Measurements from ENCODE around the gene NUP42. TPM values are rescaled to one million over a fixed set of nuclear protein-coding genes. Genes with fewer than 3 reads are reported as not detected.
"Not testable (repeated sequence)": the region's sequence is repeated elsewhere in the genome, so short reads cannot be mapped to it uniquely, and the experiment has no call there.

NUP42 gene
- total RNA-seq, 1 donor from 2014 or later, result 41.7 TPM

GRCh38 chr7:23204241-23204640 is 22.4 kb downstream of the NUP42 start:
- no peak for DNase-seq (ENCODE audit: low spot score)

GRCh38 chr7:23205577-23205908 is 23.7 kb downstream of the NUP42 start:
- DNase-seq (ENCODE audit: low spot score), result no peak

- no peak for DNase-seq (ENCODE audit: low spot score)
Measured at GRCh38 chr7:23205909-23206767, 24.3 kb downstream of the NUP42 start.

- DNase-seq (ENCODE audit: low spot score), result no peak
Measured at GRCh38 chr7:23207021-23207420, 25.2 kb downstream of the NUP42 start.

GRCh38 chr7:23207884-23208283 is 26.0 kb downstream of the NUP42 start:
- DNase-seq (ENCODE audit: low spot score), result no peak

GRCh38 chr7:23208316-23208715 is 26.5 kb downstream of the NUP42 start:
- no peak for DNase-seq (ENCODE audit: low spot score)

GRCh38 chr7:23210506-23210905 is 28.7 kb downstream of the NUP42 start:
- no peak for DNase-seq (ENCODE audit: low spot score)

GRCh38 chr7:23211589-23211988 is 29.7 kb downstream of the NUP42 start:
- no peak for DNase-seq (ENCODE audit: low spot score)

- no peak for DNase-seq (ENCODE audit: low spot score)
Measured at GRCh38 chr7:23212395-23212794, 30.5 kb downstream of the NUP42 start.

GRCh38 chr7:23212841-23213240 is 31.0 kb downstream of the NUP42 start:
- DNase-seq (ENCODE audit: low spot score), result no peak

GRCh38 chr7:23213755-23214154 is 31.9 kb downstream of the NUP42 start:
- no peak for DNase-seq (ENCODE audit: low spot score)

GRCh38 chr7:23214423-23214822 is 32.6 kb downstream of the NUP42 start:
- DNase-seq (ENCODE audit: low spot score), result no peak

- DNase-seq (ENCODE audit: low spot score), result no peak
Measured at GRCh38 chr7:23214938-23215337, 33.1 kb downstream of the NUP42 start.

- DNase-seq (ENCODE audit: low spot score), result no peak
Measured at GRCh38 chr7:23216021-23216420, 34.2 kb downstream of the NUP42 start.

- DNase-seq (ENCODE audit: low spot score), result no peak
Measured at GRCh38 chr7:23218196-23218595, 36.3 kb downstream of the NUP42 start.

GRCh38 chr7:23220690-23221305 is 39.0 kb downstream of the NUP42 start:
- DNase-seq (ENCODE audit: low spot score), result no peak

- no peak for DNase-seq (ENCODE audit: low spot score)
Measured at GRCh38 chr7:23222439-23223030, 40.7 kb downstream of the NUP42 start.

- not testable (repeated sequence) for DNase-seq (ENCODE audit: low spot score)
Measured at GRCh38 chr7:23224364-23224763, 42.5 kb downstream of the NUP42 start.

- DNase-seq (ENCODE audit: low spot score), result no peak
Measured at GRCh38 chr7:23226844-23227450, 45.1 kb downstream of the NUP42 start.

GRCh38 chr7:23228412-23228811 is 46.6 kb downstream of the NUP42 start:
- no peak for DNase-seq (ENCODE audit: low spot score)

GRCh38 chr7:23230641-23231101 is 48.8 kb downstream of the NUP42 start:
- no peak for DNase-seq (ENCODE audit: low spot score)

GRCh38 chr7:23232966-23233365 is 51.1 kb downstream of the NUP42 start:
- no peak for DNase-seq (ENCODE audit: low spot score)
